GM15510 (cell line): Measurements from ENCODE around the gene TMEM31.

Experiments used
- POLR2A ChIP-seq: IDR thresholded peaks from 3 replicates; pipeline ENCODE4 v1.6.1; 2011; ENCODE audit warnings: borderline replicate concordance; ENCODE audit not compliant: insufficient read length; ENCODE audit errors: extremely low read depth

Gene TMEM31

GRCh38 chrX:103691059-103691458, 19.6 kb upstream of the TMEM31 start:
- no peak for TF ChIP-seq POLR2A

GRCh38 chrX:103697687-103698086, 13.0 kb upstream of the TMEM31 start:
- TF ChIP-seq POLR2A, result no peak

- TF ChIP-seq POLR2A, result no peak
Observed at GRCh38 chrX:103699243-103699642, 11.5 kb upstream of the TMEM31 start.

GRCh38 chrX:103704863-103705262, 5.8 kb upstream of the TMEM31 start:
- no peak for TF ChIP-seq POLR2A

- no peak for TF ChIP-seq POLR2A
Observed at GRCh38 chrX:103716962-103717361, 6.3 kb downstream of the TMEM31 start.

GRCh38 chrX:103718120-103718519, 7.4 kb downstream of the TMEM31 start:
- TF ChIP-seq POLR2A, result no peak

- no peak for TF ChIP-seq POLR2A
Observed at GRCh38 chrX:103722505-103722904, 11.8 kb downstream of the TMEM31 start.

GRCh38 chrX:103726477-103726876, 15.8 kb downstream of the TMEM31 start:
- TF ChIP-seq POLR2A, result no peak

GRCh38 chrX:103727115-103727514, 16.4 kb downstream of the TMEM31 start:
- TF ChIP-seq POLR2A, result no peak

GRCh38 chrX:103729015-103729414, 18.3 kb downstream of the TMEM31 start:
- TF ChIP-seq POLR2A, result no peak

GRCh38 chrX:103730147-103730795, 19.6 kb downstream of the TMEM31 start:
- TF ChIP-seq POLR2A, result no peak

- TF ChIP-seq POLR2A, result no peak
Observed at GRCh38 chrX:103730796-103731493, 20.2 kb downstream of the TMEM31 start.

GRCh38 chrX:103733017-103733416, 22.3 kb downstream of the TMEM31 start:
- no peak for TF ChIP-seq POLR2A

- TF ChIP-seq POLR2A, result no peak
Observed at GRCh38 chrX:103734125-103734760, 23.5 kb downstream of the TMEM31 start.

GRCh38 chrX:103737696-103738095, 27.0 kb downstream of the TMEM31 start:
- TF ChIP-seq POLR2A, result no peak

- TF ChIP-seq POLR2A, result no peak
Observed at GRCh38 chrX:103739421-103739820, 28.7 kb downstream of the TMEM31 start.
